AG09319 (cell line): Measurements from ENCODE around the gene SIM1.

Experiments
- DNase-seq: peaks from one replicate; pipeline ENCODE4 v3.0.0-alpha.2; 2010; ENCODE audit warnings: low read depth; ENCODE audit errors: extremely low read depth
- TF ChIP-seq, protein P1 (sequence below): IDR thresholded peaks from 2 replicates; pipeline ENCODE4 v1.5.1; 2011; ENCODE audit warnings: low read depth, mild to moderate bottlenecking, inconsistent platforms, low read length, moderate library complexity

SIM1 gene

GRCh38 chr6:100427452-100427851, 37.3 kb downstream of the SIM1 start:
- TF ChIP-seq, protein P1, sequence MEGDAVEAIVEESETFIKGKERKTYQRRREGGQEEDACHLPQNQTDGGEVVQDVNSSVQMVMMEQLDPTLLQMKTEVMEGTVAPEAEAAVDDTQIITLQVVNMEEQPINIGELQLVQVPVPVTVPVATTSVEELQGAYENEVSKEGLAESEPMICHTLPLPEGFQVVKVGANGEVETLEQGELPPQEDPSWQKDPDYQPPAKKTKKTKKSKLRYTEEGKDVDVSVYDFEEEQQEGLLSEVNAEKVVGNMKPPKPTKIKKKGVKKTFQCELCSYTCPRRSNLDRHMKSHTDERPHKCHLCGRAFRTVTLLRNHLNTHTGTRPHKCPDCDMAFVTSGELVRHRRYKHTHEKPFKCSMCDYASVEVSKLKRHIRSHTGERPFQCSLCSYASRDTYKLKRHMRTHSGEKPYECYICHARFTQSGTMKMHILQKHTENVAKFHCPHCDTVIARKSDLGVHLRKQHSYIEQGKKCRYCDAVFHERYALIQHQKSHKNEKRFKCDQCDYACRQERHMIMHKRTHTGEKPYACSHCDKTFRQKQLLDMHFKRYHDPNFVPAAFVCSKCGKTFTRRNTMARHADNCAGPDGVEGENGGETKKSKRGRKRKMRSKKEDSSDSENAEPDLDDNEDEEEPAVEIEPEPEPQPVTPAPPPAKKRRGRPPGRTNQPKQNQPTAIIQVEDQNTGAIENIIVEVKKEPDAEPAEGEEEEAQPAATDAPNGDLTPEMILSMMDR: no peak
- no peak for DNase-seq

- DNase-seq: no peak
- TF ChIP-seq, protein P1: no peak
These were observed 37.9 kb downstream of the SIM1 start for GRCh38 chr6:100426744-100427338.

DNA sequence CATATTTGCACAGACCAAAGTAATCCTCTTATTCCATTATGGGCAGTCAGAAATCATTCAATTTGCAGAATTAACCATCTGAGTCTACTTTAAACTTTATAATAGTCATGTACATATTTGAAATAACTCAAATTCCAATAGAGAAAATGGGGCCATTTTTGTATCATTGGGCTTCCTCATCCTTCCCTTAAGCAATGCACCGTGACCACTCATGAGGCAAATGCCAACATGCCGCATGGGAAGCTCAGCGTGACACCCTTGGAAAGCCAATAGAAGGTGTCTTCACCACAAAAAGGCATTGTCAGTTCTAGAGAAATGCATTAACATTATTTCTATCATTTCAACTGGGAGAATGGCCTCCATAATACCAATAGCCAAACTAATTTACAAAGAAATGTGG, 38.5 kb downstream of the SIM1 start:
- DNase-seq: no peak
- TF ChIP-seq, protein P1: no peak

GRCh38 chr6:100420711-100421110, 44.0 kb downstream of the SIM1 start:
- DNase-seq: no peak
- TF ChIP-seq, protein P1: no peak

- TF ChIP-seq, protein P1: no peak
These were observed 47.7 kb downstream of the SIM1 start for GRCh38 chr6:100417036-100417435.

DNA sequence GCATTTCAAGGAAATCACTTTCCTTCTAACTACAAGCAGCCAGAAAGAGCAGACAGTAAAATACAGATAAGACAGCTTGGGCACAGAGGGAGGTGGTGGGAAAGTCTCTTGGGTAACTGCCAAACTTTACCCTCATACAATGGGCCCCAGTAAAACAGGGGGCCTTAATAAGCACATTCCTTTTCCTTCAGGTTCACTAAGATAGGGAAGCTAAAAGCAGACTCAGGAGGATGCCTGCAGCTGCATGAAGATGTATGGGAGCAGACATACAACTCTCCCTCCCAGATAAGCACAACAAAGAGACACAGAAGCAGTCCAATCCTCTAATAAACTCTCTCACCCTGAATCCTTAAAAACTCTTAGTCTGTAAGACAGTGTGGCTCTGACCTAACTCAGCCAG, 49.0 kb downstream of the SIM1 start:
- no peak for DNase-seq
- TF ChIP-seq, protein P1: no peak

More at GRCh38 chr6:100417036-100417435, 47.7 kb downstream of the SIM1 start:
- no peak for DNase-seq

GRCh38 chr6:100412872-100413271, 51.8 kb downstream of the SIM1 start:
- TF ChIP-seq, protein P1: no peak
- no peak for DNase-seq
